ENCODE measurements around the gene BMP2K. TPM values are rescaled to one million over a fixed set of nuclear protein-coding genes. Genes with fewer than 3 reads are reported as not detected.

The BMP2K gene
- total and polyA plus RNA-seq, 2 experiments from 2014 or later = 8.2 to 32.5 TPM

DNA sequence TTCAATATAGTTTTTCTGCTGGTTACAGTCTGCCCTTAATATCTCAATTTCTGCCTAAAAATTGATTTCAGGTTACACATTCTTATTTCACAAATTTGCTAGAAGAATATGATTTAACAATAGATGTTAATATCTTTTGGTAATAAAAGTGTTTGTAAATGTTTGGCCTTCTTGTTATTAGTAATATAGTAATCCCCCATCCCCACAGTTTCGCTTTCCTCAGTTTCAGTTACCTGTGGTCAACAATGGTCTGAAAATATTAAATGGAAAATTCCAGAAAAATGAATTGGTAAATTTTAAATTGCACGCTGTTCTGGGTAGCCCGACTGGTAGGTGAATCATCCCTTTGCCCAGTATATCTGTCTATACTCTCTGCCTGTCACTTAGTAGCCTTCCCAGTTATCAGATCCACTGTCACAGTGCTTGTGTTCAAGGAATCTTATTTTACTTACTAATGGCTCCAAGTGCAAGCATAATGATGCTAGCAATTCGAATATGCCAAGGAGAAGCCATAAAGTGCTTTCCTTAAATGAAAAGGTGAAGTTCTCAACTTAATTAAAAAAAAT, 3.5 kb upstream of the BMP2K start (continued):
- TF ChIP-seq, protein P1, sequence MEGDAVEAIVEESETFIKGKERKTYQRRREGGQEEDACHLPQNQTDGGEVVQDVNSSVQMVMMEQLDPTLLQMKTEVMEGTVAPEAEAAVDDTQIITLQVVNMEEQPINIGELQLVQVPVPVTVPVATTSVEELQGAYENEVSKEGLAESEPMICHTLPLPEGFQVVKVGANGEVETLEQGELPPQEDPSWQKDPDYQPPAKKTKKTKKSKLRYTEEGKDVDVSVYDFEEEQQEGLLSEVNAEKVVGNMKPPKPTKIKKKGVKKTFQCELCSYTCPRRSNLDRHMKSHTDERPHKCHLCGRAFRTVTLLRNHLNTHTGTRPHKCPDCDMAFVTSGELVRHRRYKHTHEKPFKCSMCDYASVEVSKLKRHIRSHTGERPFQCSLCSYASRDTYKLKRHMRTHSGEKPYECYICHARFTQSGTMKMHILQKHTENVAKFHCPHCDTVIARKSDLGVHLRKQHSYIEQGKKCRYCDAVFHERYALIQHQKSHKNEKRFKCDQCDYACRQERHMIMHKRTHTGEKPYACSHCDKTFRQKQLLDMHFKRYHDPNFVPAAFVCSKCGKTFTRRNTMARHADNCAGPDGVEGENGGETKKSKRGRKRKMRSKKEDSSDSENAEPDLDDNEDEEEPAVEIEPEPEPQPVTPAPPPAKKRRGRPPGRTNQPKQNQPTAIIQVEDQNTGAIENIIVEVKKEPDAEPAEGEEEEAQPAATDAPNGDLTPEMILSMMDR (conservative IDR thresholded peaks at IDR 0.05; ENCODE audit: low read depth in 2 of 2) = no peak

DNA sequence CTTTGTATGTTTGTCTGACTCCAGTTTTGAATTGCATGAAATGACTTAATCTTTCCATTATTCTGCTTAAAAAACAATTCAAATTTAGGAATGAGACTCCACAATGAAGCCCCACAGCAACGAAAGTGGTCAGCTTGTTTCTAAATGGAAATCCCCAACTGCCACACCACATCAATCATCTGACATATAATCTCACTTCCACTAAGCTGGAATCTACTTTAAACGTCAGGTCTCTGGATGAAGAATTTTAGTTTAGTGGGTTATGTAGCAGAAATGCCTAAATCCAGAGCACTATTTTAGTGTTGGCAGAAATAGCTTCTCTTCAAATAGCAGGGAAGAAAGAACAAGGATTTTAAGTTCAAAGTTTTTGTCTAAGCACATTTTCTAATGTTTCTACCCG, 1.7 kb upstream of the BMP2K start:
- peaks cover 10% of the 10 kb centered on the region; the same call in 2 of the 3 replicates for H3K4me1 Mint-ChIP-seq
- H3K4me3 Mint-ChIP-seq = peak overlapping the region; percentile 83; the same call in 1 of the 3 replicates
- H3K27me3 Mint-ChIP-seq (ENCODE audit: insufficient read depth, low read depth, poor library complexity) = peaks cover 7% of the 10 kb centered on the region
- TF ChIP-seq ZNF331 (CRISPR knock-in tag; IDR thresholded peaks at IDR 0.05; ENCODE audit: low read depth) = no peak
- no peak for TF ChIP-seq CREB1 (CRISPR knock-in tag; IDR thresholded peaks at IDR 0.05; ENCODE audit: low read depth)
- TF ChIP-seq JUNB (IDR thresholded peaks at IDR 0.05; ENCODE audit: unreplicated experiment) = no peak
- TF ChIP-seq EZH2phosphoT487 (IDR thresholded peaks at IDR 0.05; ENCODE audit: unreplicated experiment) = no peak
- TF ChIP-seq ZNF114 (CRISPR knock-in tag; IDR thresholded peaks at IDR 0.05) = no peak
- TF ChIP-seq, protein P2, sequence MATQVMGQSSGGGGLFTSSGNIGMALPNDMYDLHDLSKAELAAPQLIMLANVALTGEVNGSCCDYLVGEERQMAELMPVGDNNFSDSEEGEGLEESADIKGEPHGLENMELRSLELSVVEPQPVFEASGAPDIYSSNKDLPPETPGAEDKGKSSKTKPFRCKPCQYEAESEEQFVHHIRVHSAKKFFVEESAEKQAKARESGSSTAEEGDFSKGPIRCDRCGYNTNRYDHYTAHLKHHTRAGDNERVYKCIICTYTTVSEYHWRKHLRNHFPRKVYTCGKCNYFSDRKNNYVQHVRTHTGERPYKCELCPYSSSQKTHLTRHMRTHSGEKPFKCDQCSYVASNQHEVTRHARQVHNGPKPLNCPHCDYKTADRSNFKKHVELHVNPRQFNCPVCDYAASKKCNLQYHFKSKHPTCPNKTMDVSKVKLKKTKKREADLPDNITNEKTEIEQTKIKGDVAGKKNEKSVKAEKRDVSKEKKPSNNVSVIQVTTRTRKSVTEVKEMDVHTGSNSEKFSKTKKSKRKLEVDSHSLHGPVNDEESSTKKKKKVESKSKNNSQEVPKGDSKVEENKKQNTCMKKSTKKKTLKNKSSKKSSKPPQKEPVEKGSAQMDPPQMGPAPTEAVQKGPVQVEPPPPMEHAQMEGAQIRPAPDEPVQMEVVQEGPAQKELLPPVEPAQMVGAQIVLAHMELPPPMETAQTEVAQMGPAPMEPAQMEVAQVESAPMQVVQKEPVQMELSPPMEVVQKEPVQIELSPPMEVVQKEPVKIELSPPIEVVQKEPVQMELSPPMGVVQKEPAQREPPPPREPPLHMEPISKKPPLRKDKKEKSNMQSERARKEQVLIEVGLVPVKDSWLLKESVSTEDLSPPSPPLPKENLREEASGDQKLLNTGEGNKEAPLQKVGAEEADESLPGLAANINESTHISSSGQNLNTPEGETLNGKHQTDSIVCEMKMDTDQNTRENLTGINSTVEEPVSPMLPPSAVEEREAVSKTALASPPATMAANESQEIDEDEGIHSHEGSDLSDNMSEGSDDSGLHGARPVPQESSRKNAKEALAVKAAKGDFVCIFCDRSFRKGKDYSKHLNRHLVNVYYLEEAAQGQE (IDR thresholded peaks at IDR 0.05; ENCODE audit: unreplicated experiment) = no peak
- TF ChIP-seq POLR2AphosphoS5 (IDR thresholded peaks at IDR 0.05; ENCODE audit: low read depth) = no peak
- TF ChIP-seq, protein P1 (conservative IDR thresholded peaks at IDR 0.05; ENCODE audit: low read depth in 2 of 2) = no peak
- no peak for TF ChIP-seq NANOG (IDR thresholded peaks at IDR 0.05; ENCODE audit: borderline replicate concordance)
- TF ChIP-seq, protein P3, sequence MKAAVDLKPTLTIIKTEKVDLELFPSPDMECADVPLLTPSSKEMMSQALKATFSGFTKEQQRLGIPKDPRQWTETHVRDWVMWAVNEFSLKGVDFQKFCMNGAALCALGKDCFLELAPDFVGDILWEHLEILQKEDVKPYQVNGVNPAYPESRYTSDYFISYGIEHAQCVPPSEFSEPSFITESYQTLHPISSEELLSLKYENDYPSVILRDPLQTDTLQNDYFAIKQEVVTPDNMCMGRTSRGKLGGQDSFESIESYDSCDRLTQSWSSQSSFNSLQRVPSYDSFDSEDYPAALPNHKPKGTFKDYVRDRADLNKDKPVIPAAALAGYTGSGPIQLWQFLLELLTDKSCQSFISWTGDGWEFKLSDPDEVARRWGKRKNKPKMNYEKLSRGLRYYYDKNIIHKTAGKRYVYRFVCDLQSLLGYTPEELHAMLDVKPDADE (IDR thresholded peaks at IDR 0.05) = no peak
- TF ChIP-seq EZH2 (IDR thresholded peaks at IDR 0.05; ENCODE audit: low read depth, unreplicated experiment) = no peak
- no peak for TF ChIP-seq STAT1 (IDR thresholded peaks at IDR 0.05; ENCODE audit: unreplicated experiment)

More for the DNA sequence above, 1.7 kb upstream of the BMP2K start:
- DNase-seq (ENCODE audit: low spot score) = no peak
- Histone ChIP-seq H3F3A (replicated peaks; ENCODE audit: low read depth) (no peaks in the 10 kb centered on the region), H3K4me3 (peak overlapping the region; percentile 90; the same call in 1 of the 2 replicates), H3K27me3 (ENCODE audit: insufficient read depth) (peaks cover 7% of the 10 kb centered on the region; the same call in 1 of the 2 replicates), H2AFZ (0 out of 2 replicates have a peak overlapping the region, but pooled peaks have one; percentile 24), H3K9me2 (ENCODE audit: insufficient read depth) (no peaks in the 10 kb centered on the region), H4K20me1 (replicated peaks; ENCODE audit: insufficient read depth) (peaks cover 15% of the 10 kb centered on the region; the same call in 1 of the 2 replicates), H3K4me2 (peak overlapping the region; percentile 85), H3K4me1 (ENCODE audit: insufficient read depth) (peaks cover 30% of the 10 kb centered on the region), H3K79me2 (replicated peaks; ENCODE audit: insufficient read depth) (peaks cover 24% of the 10 kb centered on the region), H3K27ac (ENCODE audit: low read depth) (no peak overlapping the region), H3K36me3 (ENCODE audit: insufficient read depth) (no peaks in the 10 kb centered on the region)
- no peaks in the 10 kb centered on the region for H3K9me3 Mint-ChIP-seq
- H3K27ac Mint-ChIP-seq = no peak overlapping the region
- ATAC-seq = no peak
- no peaks in the 10 kb centered on the region; the same call in 2 of the 3 replicates for H3K36me3 Mint-ChIP-seq (ENCODE audit: low read depth)

Data from GM23338 (cell line).